Measurements from ENCODE around the gene MT1F. TPM values are rescaled to one million over a fixed set of nuclear protein-coding genes. Genes with fewer than 3 reads are reported as not detected.
"Not testable (repeated sequence)": the region's sequence is repeated elsewhere in the genome, so short reads cannot be mapped to it uniquely, and the experiment has no call there.

MT1F gene
- total RNA-seq, 2 experiments from 2014 or later: 19.6 to 24.3 TPM

- Mint-ChIP-seq H3K4me1 (peaks cover 43% of the 10 kb centered on the region), H3K4me3 (peak overlapping the region; percentile 69), H3K27me3 (peaks cover 18% of the 10 kb centered on the region), H3K9me3 (peaks cover 2% of the 10 kb centered on the region), H3K27ac (peak overlapping the region; percentile 14), H3K36me3 (ENCODE audit: low read depth) (no peaks in the 10 kb centered on the region)
- peak; percentile 73 for DNase-seq
- POLR2A ChIA-PET: no interaction called here
- CTCF ChIA-PET: interaction anchor here (1.0 to 2.1 kb wide), 6 partner anchors 9 to 242 kb away, joined by 3 to 9 read pairs (median 4); partner anchors contain the start of gene MT2A
Observed at GRCh38 chr16:56617212-56618085, 40.3 kb upstream of the MT1F start.

GRCh38 chr16:56618138-56618537 is 39.6 kb upstream of the MT1F start:
- ChIA-PET CTCF (interaction anchor here (1.0 to 2.1 kb wide), 5 partner anchors 10 to 241 kb away, joined by 3 to 9 read pairs (median 4); partner anchors contain the start of gene MT2A), POLR2A (no interaction called here)
- Mint-ChIP-seq H3K9me3 (peaks cover 2% of the 10 kb centered on the region), H3K27ac (peak overlapping the region; percentile 14), H3K36me3 (ENCODE audit: low read depth) (no peaks in the 10 kb centered on the region), H3K4me1 (peaks cover 42% of the 10 kb centered on the region), H3K27me3 (peaks cover 18% of the 10 kb centered on the region), H3K4me3 (no peak overlapping the region)
- DNase-seq: no peak

GRCh38 chr16:56620339-56620897 is 37.3 kb upstream of the MT1F start:
- H3K27ac Mint-ChIP-seq: no peak overlapping the region
- DNase-seq: no peak
- H3K36me3 Mint-ChIP-seq (ENCODE audit: low read depth): no peaks in the 10 kb centered on the region
- H3K9me3 Mint-ChIP-seq: no peaks in the 10 kb centered on the region
- peaks cover 23% of the 10 kb centered on the region for H3K27me3 Mint-ChIP-seq
- POLR2A ChIA-PET: no interaction called here
- CTCF ChIA-PET: interaction anchor here (0.5 to 1.1 kb wide), 3 partner anchors 16 to 903 kb away, joined by 3 read pairs; no protein-coding TSS in a partner anchor
- H3K4me1 Mint-ChIP-seq: peaks cover 30% of the 10 kb centered on the region
- H3K4me3 Mint-ChIP-seq: no peak overlapping the region

GRCh38 chr16:56621665-56622445 is 35.9 kb upstream of the MT1F start:
- H3K4me3 Mint-ChIP-seq; H3K36me3 Mint-ChIP-seq (ENCODE audit: low read depth); POLR2A ChIA-PET; DNase-seq; H3K27ac Mint-ChIP-seq; CTCF ChIA-PET; H3K9me3 Mint-ChIP-seq: not testable (repeated sequence)
- H3K4me1 Mint-ChIP-seq: peaks cover 39% of the 10 kb centered on the region
- H3K27me3 Mint-ChIP-seq: peaks cover 24% of the 10 kb centered on the region

- H3K36me3 Mint-ChIP-seq (ENCODE audit: low read depth); POLR2A ChIA-PET; H3K4me3 Mint-ChIP-seq; H3K9me3 Mint-ChIP-seq; DNase-seq: not testable (repeated sequence)
- CTCF ChIA-PET: interaction anchor here (0.8 to 1.9 kb wide), 6 partner anchors 8 to 79 kb away, joined by 3 to 6 read pairs (median 4); partner anchors contain the start of gene MT2A
- H3K27ac Mint-ChIP-seq: peak overlapping the region; percentile 67
- H3K27me3 Mint-ChIP-seq: peaks cover 19% of the 10 kb centered on the region
- H3K4me1 Mint-ChIP-seq: peaks cover 33% of the 10 kb centered on the region
Observed at GRCh38 chr16:56623184-56623583, 34.6 kb upstream of the MT1F start.

- CTCF ChIA-PET: interaction anchor here (0.8 to 1.9 kb wide), 6 partner anchors 8 to 78 kb away, joined by 3 to 6 read pairs (median 4); partner anchors contain the start of gene MT2A
- Mint-ChIP-seq H3K27me3 (peaks cover 16% of the 10 kb centered on the region), H3K4me3 (no peak overlapping the region), H3K9me3 (no peaks in the 10 kb centered on the region), H3K4me1 (peaks cover 28% of the 10 kb centered on the region), H3K36me3 (ENCODE audit: low read depth) (no peaks in the 10 kb centered on the region), H3K27ac (peak overlapping the region; percentile 67)
- POLR2A ChIA-PET: no interaction called here
- DNase-seq: no peak
Observed at GRCh38 chr16:56623637-56624036, 34.1 kb upstream of the MT1F start.

- Mint-ChIP-seq H3K9me3 (no peaks in the 10 kb centered on the region), H3K27ac (peak within 1 kb of the TSS; percentile 94)
- POLR2A ChIA-PET: interaction anchor here (0.7 to 1.3 kb wide), 3 partner anchors 15 to 51 kb away, joined by 3 to 5 read pairs (median 3); partner anchors contain the start of gene MT2A
Observed at GRCh38 chr16:56625140-56625942, 32.4 kb upstream of the MT1F start, which contains the start of gene MT1E. Gene MT1E (plus strand): TSS chr16:56625781. CDS start chr16:56625852, 71 bp downstream.

GRCh38 chr16:56625943-56626654 is 31.7 kb upstream of the MT1F start:
- POLR2A ChIA-PET: interaction anchor here (0.7 to 1.3 kb wide), 2 partner anchors 16 to 18 kb away, joined by 3 read pairs; partner anchors contain the start of gene MT2A
- Mint-ChIP-seq H3K27me3 (peaks cover 28% of the 10 kb centered on the region), H3K4me1 (peaks cover 26% of the 10 kb centered on the region), H3K4me3 (peak overlapping the region; percentile 90), H3K27ac (peak overlapping the region; percentile 89), H3K36me3 (ENCODE audit: low read depth) (no peaks in the 10 kb centered on the region), H3K9me3 (no peaks in the 10 kb centered on the region)
- CTCF ChIA-PET: interaction anchor here (0.8 to 3.3 kb wide), 4 partner anchors 14 to 78 kb away, joined by 3 to 11 read pairs (median 4); no protein-coding TSS in a partner anchor
- DNase-seq: no peak

More at GRCh38 chr16:56625140-56625942, 32.4 kb upstream of the MT1F start, which contains the start of gene MT1E:
- DNase-seq: peak; percentile 76
- Mint-ChIP-seq H3K4me3 (peak within 1 kb of the TSS; percentile 90), H3K27me3 (peaks cover 21% of the 10 kb centered on the region), H3K36me3 (ENCODE audit: low read depth) (no peaks in the 10 kb centered on the region), H3K4me1 (peaks cover 26% of the 10 kb centered on the region)
- CTCF ChIA-PET: interaction anchor here (0.8 to 3.3 kb wide), 6 partner anchors 11 to 79 kb away, joined by 3 to 11 read pairs (median 3); no protein-coding TSS in a partner anchor

- CTCF ChIA-PET: interaction anchor here (3.3 kb wide), 1 partner anchor 15 kb away, joined by 11 read pairs; no protein-coding TSS in a partner anchor
- H3K4me1 Mint-ChIP-seq: peaks cover 27% of the 10 kb centered on the region
Observed at GRCh38 chr16:56626685-56627084, 31.1 kb upstream of the MT1F start.

GRCh38 chr16:56628486-56629350 is 29.0 kb upstream of the MT1F start:
- ChIA-PET CTCF (interaction anchor here (1.2 to 1.4 kb wide), 2 partner anchors 12 to 15 kb away, joined by 4 read pairs; no protein-coding TSS in a partner anchor), POLR2A (no interaction called here)
- H3K36me3 Mint-ChIP-seq (ENCODE audit: low read depth): no peaks in the 10 kb centered on the region
- H3K4me3 Mint-ChIP-seq: no peak overlapping the region
- peaks cover 44% of the 10 kb centered on the region for H3K27me3 Mint-ChIP-seq
- H3K9me3 Mint-ChIP-seq: no peaks in the 10 kb centered on the region
- H3K27ac Mint-ChIP-seq: no peak overlapping the region
- peaks cover 35% of the 10 kb centered on the region for H3K4me1 Mint-ChIP-seq
- no peak for DNase-seq

More at GRCh38 chr16:56626685-56627084, 31.1 kb upstream of the MT1F start:
- POLR2A ChIA-PET: interaction anchor here (1.3 kb wide), 1 partner anchor 18 kb away, joined by 3 read pairs; the partner anchor contains the start of gene MT2A
- Mint-ChIP-seq H3K27me3 (peaks cover 32% of the 10 kb centered on the region), H3K36me3 (ENCODE audit: low read depth) (no peaks in the 10 kb centered on the region), H3K4me3 (peak overlapping the region; percentile 90), H3K9me3 (no peaks in the 10 kb centered on the region), H3K27ac (no peak overlapping the region)
- no peak for DNase-seq

Measured in activated CD4-positive, alpha-beta T cell treated with anti-CD3 and anti-CD28 coated beads, Interleukin-2, amount 10 ng/mL, durations not matched to agents 7 days and 5 days (primary cell).